ENCODE results near the gene FMNL2. TPM values are rescaled to one million over a fixed set of nuclear protein-coding genes. Genes with fewer than 3 reads are reported as not detected.
A peak's percentile ranks its signal among the peaks of the same experiment; 100 is the strongest.

FMNL2 gene
- total and polyA plus RNA-seq, 12 donors = 3.3 to 16.0 (median 4.5) TPM

DNA sequence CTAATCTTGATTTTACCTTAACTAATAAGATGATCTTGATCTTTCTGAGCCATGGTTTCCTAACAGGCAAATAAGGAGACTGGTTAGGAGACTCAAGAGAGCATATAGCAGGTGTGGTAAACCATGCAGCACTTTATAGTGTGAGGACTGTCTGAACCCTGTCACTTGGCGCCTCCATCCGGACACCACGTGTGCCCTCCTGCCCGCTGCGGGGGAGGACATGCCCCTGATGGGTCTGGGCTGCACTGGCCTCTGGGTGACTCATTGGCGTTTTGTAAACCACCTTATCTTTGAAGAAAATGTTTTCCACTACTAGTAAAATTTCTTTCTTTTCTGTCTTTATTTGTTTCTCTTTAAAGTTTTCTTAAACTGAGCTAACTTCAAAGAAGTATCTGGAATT, 131.1 kb downstream of the FMNL2 start:
- peaks cover 0 to 67% (median 49%) of the 10 kb centered on the region in 9 donors for H3K4me1 ChIP-seq
- H3K27me3 ChIP-seq = no peaks in the 10 kb centered on the region
- H3K4me3 ChIP-seq = no peak overlapping the region
- TF ChIP-seq CTCF (IDR thresholded peaks at IDR 0.05) = no peak
- ATAC-seq = no peak
- H3K9me3 ChIP-seq = no peaks in the 10 kb centered on the region
- H3K27ac ChIP-seq = peak overlapping the region in 1 of 10 donors; percentile 77
- DNase-seq = no peak
- H3K36me3 ChIP-seq = no peaks in the 10 kb centered on the region
- WGBS, 2 donors = 77 to 84% methylated on average over 6 of the region's 6 CpGs
- intact Hi-C loops (cut with DNase I) = no loop called here

- 57 to 69% methylated on average over 10 of the region's 10 CpGs for WGBS, 2 donors
- intact Hi-C loops (cut with DNase I) = no loop called here
- H3K4me3 ChIP-seq = no peak overlapping the region
- DNase-seq (no peak), ATAC-seq (peak in 4 of 8 donors; percentile 30 to 55 (median 50))
- H3K4me1 ChIP-seq = peaks cover 4 to 78% (median 59%) of the 10 kb centered on the region in 9 donors
- H3K36me3 ChIP-seq = no peaks in the 10 kb centered on the region
- no peaks in the 10 kb centered on the region for H3K9me3 ChIP-seq
- no peaks in the 10 kb centered on the region for H3K27me3 ChIP-seq
- H3K27ac ChIP-seq = peak overlapping the region in 5 of 10 donors; percentile 17 to 77 (median 24)
- no peak for TF ChIP-seq CTCF (IDR thresholded peaks at IDR 0.05)
Observed at GRCh38 chr2:152466980-152467676, 132.2 kb downstream of the FMNL2 start.

- intact Hi-C loops (cut with DNase I) = no loop called here
- WGBS, 2 donors = 76 to 79% methylated on average over 4 of the region's 4 CpGs
- DNase-seq (no peak), ATAC-seq (no peak)
- no peak overlapping the region for H3K4me3 ChIP-seq
- peaks cover 4 to 85% (median 67%) of the 10 kb centered on the region in 9 donors for H3K4me1 ChIP-seq
- no peaks in the 10 kb centered on the region for H3K27me3 ChIP-seq
- H3K36me3 ChIP-seq = no peaks in the 10 kb centered on the region
- TF ChIP-seq CTCF (IDR thresholded peaks at IDR 0.05) = no peak
- peak overlapping the region in 6 of 10 donors; percentile 2 to 77 (median 20) for H3K27ac ChIP-seq
- no peaks in the 10 kb centered on the region for H3K9me3 ChIP-seq
Observed at GRCh38 chr2:152467677-152468410, 132.9 kb downstream of the FMNL2 start.

DNA sequence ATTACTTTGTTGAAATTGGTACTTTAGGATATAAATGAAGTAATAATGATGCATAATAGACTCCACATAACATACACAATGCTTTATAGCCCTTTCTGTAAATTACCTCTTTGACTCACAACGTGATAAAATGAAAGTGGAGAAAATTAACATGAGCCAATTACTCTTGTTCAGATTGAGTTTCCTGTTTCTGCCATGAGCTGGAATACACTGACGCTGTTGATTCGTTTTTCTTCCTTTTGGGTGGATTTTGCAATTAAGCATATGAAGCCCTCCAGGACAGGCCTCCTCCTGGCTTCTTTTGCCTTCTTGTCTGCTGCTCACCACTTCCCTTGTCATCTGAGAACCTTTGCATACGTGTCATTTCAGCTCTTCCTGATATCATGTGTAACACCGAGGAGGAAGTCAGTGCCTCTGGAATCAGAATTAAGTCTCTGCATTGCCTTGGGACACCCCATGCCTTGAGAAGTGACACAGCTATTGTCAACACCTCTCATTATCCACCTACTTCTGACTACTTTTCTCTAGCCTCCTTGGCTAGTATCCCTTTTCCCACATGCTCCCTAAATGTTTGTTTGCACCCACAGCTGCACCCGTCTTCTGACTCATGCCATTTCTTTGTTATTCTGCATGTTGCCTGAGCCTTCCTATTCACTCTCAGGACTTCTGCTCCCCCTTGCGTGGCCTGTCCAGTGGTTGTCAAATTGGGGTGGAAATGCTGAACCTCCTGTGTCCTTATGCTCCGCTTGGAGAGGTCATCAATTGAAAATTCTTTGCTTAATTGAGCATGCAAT, 134.1 kb downstream of the FMNL2 start:
- no peaks in the 10 kb centered on the region for H3K36me3 ChIP-seq
- H3K4me3 ChIP-seq = peak overlapping the region in 3 of 10 donors; percentile 2 to 14 (median 2)
- H3K4me1 ChIP-seq = peaks cover 4 to 90% (median 68%) of the 10 kb centered on the region in 9 donors
- ATAC-seq (peak in 6 of 8 donors; percentile 9 to 50 (median 38)), DNase-seq (no peak)
- H3K9me3 ChIP-seq = no peaks in the 10 kb centered on the region
- no peaks in the 10 kb centered on the region for H3K27me3 ChIP-seq
- intact Hi-C loops (cut with DNase I) = no loop called here
- 37 to 50% methylated on average over 8 of the region's 8 CpGs for WGBS, 2 donors
- peak overlapping the region in 8 of 10 donors; percentile 7 to 77 (median 42) for H3K27ac ChIP-seq
- TF ChIP-seq CTCF (IDR thresholded peaks at IDR 0.05) = peak in 2 of 9 donors; percentile 9 to 26
